ENCODE measurements around the gene DHCR24.

The DHCR24 gene

GRCh38 chr1:54803761-54804470 is 83.1 kb downstream of the DHCR24 start:
- TF ChIP-seq CTCF (IDR thresholded peaks at IDR 0.05; ENCODE audit: low read depth, low read length, missing control alignments) = no peak
- no peak for DNase-seq (ENCODE audit: extremely low read depth, low read depth)
- H3K4me3 ChIP-seq (replicated peaks; ENCODE audit: low read depth, low read length) = no peak overlapping the region

GRCh38 chr1:54800899-54801759 is 85.9 kb downstream of the DHCR24 start, which contains the start of gene TTC22:
TSS of gene TTC22 (minus strand) at chr1:54801323. CDS start at chr1:54801163, 160 bp downstream.
- peak; percentile 23 for TF ChIP-seq CTCF (IDR thresholded peaks at IDR 0.05; ENCODE audit: low read depth, low read length, missing control alignments)
- no peak for DNase-seq (ENCODE audit: extremely low read depth, low read depth)
- no peak within 1 kb of the TSS for H3K4me3 ChIP-seq (replicated peaks; ENCODE audit: low read depth, low read length)

GRCh38 chr1:54800041-54800898 is 86.7 kb downstream of the DHCR24 start:
- no peak overlapping the region for H3K4me3 ChIP-seq (replicated peaks; ENCODE audit: low read depth, low read length)
- no peak for DNase-seq (ENCODE audit: extremely low read depth, low read depth)
- no peak for TF ChIP-seq CTCF (IDR thresholded peaks at IDR 0.05; ENCODE audit: low read depth, low read length, missing control alignments)

Data from HFF-Myc (cell line).